Ramos (cell line): Measurements from ENCODE around the gene MICAL3.

Experiments
- in situ Hi-C: fragments of 300-500 bp; cut with MboI; formaldehyde crosslinking; loops from one replicate; pipeline ENCODE4 v1.14.3; 2022; ENCODE audit warnings: low sequenced_read_pairs; ENCODE audit not compliant: unreplicated experiment

MICAL3 gene

GRCh38 chr22:17829695-17830042, 194.7 kb downstream of the MICAL3 start:
- in situ Hi-C loops = loop anchor here (5.0 kb wide), 1 partner anchor 243 kb away; no protein-coding TSS in a partner anchor

- in situ Hi-C loops = no loop called here
Measured at GRCh38 chr22:17828502-17829080, 195.8 kb downstream of the MICAL3 start.

- in situ Hi-C loops = no loop called here
Measured at GRCh38 chr22:17827466-17827865, 196.9 kb downstream of the MICAL3 start.

- in situ Hi-C loops = no loop called here
Measured at GRCh38 chr22:17825876-17826550, 198.3 kb downstream of the MICAL3 start.

GRCh38 chr22:17824457-17824856, 199.9 kb downstream of the MICAL3 start:
- in situ Hi-C loops = no loop called here

GRCh38 chr22:17823964-17824363, 200.4 kb downstream of the MICAL3 start:
- in situ Hi-C loops = no loop called here

GRCh38 chr22:17823226-17823625, 201.1 kb downstream of the MICAL3 start:
- in situ Hi-C loops = no loop called here

GRCh38 chr22:17822087-17822486, 202.3 kb downstream of the MICAL3 start:
- in situ Hi-C loops = no loop called here

GRCh38 chr22:17820879-17821439, 203.4 kb downstream of the MICAL3 start:
- in situ Hi-C loops = no loop called here

- in situ Hi-C loops = no loop called here
Measured at GRCh38 chr22:17818649-17819048, 205.7 kb downstream of the MICAL3 start.

- in situ Hi-C loops = no loop called here
Measured at GRCh38 chr22:17818180-17818579, 206.2 kb downstream of the MICAL3 start.

GRCh38 chr22:17817511-17818065, 206.8 kb downstream of the MICAL3 start:
- in situ Hi-C loops = no loop called here

- in situ Hi-C loops = no loop called here
Measured at GRCh38 chr22:17817079-17817478, 207.3 kb downstream of the MICAL3 start.

GRCh38 chr22:17816649-17817048, 207.7 kb downstream of the MICAL3 start:
- in situ Hi-C loops = no loop called here

- in situ Hi-C loops = no loop called here
Measured at GRCh38 chr22:17815703-17816254, 208.6 kb downstream of the MICAL3 start.

GRCh38 chr22:17814830-17815229, 209.5 kb downstream of the MICAL3 start:
- in situ Hi-C loops = no loop called here

GRCh38 chr22:17814084-17814483, 210.3 kb downstream of the MICAL3 start:
- in situ Hi-C loops = no loop called here

- in situ Hi-C loops = no loop called here
Measured at GRCh38 chr22:17811119-17811518, 213.2 kb downstream of the MICAL3 start.

- in situ Hi-C loops = no loop called here
Measured at GRCh38 chr22:17810570-17811116, 213.7 kb downstream of the MICAL3 start.

GRCh38 chr22:17808693-17809403, 215.5 kb downstream of the MICAL3 start:
- in situ Hi-C loops = no loop called here
